ENCODE measurements around the gene TRIM8. TPM values are rescaled to one million over a fixed set of nuclear protein-coding genes. Genes with fewer than 3 reads are reported as not detected.

TRIM8 gene
- total RNA-seq, 2 experiments from 2014 or later: 80.9 to 81.6 TPM

DNA sequence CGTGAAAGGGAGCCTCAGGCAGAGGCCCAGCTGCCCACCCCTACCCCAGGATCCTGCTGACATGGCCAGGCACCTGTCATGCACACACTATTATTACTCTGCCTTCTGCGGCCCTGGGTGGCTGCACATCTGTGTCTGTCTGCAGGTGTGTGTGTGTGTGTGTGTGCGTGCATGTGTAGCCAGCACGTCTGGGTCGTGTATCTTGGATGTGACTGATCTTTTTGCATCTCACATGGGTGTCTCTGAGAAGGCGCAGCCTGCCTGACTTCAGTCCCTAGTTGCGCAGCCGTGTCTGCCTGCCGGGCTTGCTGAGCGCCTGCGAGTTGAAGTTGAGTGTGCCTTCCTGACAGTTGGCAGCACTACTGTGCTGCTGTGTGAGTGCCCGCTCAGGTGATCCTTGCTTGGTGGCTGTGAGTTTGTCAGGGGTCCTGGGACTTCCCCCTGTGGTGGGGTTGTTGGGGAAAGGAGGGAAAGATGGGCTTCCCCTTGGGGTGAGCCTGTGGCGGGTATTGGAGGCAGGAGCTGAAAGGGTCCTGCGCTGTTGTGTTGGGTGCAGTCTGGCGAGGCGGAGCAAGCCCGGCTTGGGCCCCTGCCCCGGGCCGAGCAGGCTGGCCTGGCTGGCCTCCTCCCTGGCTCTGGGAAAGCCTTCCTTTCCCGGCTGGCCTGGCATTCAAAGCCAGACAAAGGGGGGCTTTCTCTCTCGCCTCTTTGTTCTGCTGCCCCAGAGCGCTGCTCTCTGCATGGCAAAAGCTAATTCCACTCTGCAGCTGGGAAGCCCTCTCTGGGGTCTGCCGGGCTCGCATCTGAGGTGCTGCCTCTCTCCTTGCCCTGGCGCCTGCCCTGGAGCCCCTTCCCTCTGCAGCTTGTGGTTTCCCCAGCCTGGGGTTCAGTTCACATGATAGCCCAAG is 4.9 kb downstream of the TRIM8 start:
- Histone ChIP-seq H3K27me3 (ENCODE audit: control insufficient read depth in 1 of 2, insufficient read depth in 2 of 2, low read length in 2 of 2) (no peaks in the 10 kb centered on the region), H3K36me3 (ENCODE audit: insufficient read depth, low read length) (peaks cover 20% of the 10 kb centered on the region), H3K4me3 (ENCODE audit: low read length) (peak overlapping the region; percentile 34), H3K9me3 (ENCODE audit: control insufficient read depth in 1 of 2, insufficient read depth in 1 of 2, low read length in 2 of 2) (no peaks in the 10 kb centered on the region), H3K4me1 (ENCODE audit: insufficient read depth, low read length) (peaks cover 86% of the 10 kb centered on the region), H3K27ac (ENCODE audit: low read depth in 1 of 2, low read length in 2 of 2) (peak overlapping the region; percentile 54 to 93)
- Mint-ChIP-seq H3K27me3 (no peaks in the 10 kb centered on the region), H3K9me3 (no peaks in the 10 kb centered on the region), H3K36me3 (ENCODE audit: low read depth) (peaks cover 56% of the 10 kb centered on the region), H3K4me1 (ENCODE audit: low read depth) (peaks cover 87% of the 10 kb centered on the region), H3K27ac (peak overlapping the region; percentile 97), H3K4me3 (peak overlapping the region; percentile 97)
- ATAC-seq (ENCODE audit: poor library complexity) (peak; percentile 5), DNase-seq (peak in 10 of 14 experiments; percentile 27 to 69 (median 51))
- intact Hi-C loops (cut with DNase I, micrococcal nuclease): loop anchor here in 1 of 2 experiments (10.0 kb wide), 1 partner anchor 254 kb away; the partner anchor contains the start of gene NFKB2
- CTCF ChIA-PET: interaction anchor here (0.7 to 1.3 kb wide), 2 partner anchors 20 to 65 kb away, joined by 3 read pairs; partner anchors contain the start of gene SFXN2
- POLR2A ChIA-PET: interaction anchor here (0.9 to 7.0 kb wide), 5 partner anchors 11 to 95 kb away, joined by 3 to 121 read pairs (median 4); partner anchors contain the start of genes SFXN2 and WBP1L
- TF ChIP-seq, protein P1, sequence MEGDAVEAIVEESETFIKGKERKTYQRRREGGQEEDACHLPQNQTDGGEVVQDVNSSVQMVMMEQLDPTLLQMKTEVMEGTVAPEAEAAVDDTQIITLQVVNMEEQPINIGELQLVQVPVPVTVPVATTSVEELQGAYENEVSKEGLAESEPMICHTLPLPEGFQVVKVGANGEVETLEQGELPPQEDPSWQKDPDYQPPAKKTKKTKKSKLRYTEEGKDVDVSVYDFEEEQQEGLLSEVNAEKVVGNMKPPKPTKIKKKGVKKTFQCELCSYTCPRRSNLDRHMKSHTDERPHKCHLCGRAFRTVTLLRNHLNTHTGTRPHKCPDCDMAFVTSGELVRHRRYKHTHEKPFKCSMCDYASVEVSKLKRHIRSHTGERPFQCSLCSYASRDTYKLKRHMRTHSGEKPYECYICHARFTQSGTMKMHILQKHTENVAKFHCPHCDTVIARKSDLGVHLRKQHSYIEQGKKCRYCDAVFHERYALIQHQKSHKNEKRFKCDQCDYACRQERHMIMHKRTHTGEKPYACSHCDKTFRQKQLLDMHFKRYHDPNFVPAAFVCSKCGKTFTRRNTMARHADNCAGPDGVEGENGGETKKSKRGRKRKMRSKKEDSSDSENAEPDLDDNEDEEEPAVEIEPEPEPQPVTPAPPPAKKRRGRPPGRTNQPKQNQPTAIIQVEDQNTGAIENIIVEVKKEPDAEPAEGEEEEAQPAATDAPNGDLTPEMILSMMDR (IDR thresholded peaks at IDR 0.05): no peak

DNA sequence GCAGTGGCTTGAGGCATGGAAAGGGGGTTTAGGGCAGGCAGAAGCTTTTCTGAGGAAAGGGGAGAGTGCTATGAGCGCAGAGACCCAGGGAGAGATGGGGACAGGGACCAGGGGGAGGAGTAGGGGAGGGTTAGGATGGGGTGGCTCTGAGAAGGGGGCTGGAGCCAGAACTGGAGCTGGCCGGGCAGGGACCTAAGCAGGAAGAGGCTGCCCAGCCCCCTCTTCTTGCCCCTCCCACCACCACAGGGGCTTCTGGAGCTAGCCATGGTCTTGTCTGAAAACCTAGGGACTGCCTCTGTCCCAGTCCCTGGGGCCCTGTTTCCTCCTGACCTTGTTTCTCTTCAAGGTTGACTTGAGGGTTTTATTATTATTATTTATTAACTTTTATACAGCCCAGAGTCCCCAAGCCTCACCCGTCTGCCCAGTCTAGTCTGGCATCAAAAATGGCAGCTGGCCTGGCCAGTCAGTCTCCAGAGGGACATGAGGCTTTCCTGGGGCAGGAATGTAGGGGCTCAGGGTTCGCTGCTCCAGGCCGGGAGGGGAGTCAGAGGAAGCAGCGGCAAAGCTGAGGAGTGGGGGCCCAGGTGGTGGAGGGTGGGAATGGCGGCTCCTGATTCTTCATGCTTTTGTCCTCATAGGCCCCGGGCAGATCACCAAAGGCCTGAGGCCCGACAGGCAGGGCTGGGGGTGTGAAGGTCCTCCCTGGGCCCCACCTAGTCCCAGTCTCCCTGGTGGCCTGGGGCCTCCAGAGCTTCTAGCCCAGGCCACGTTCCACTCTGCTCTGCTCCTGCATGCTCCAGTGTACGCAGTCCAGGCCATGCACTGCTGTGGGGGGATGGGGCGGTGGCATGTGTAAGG is 5.7 kb downstream of the TRIM8 start:
- H3K36me3 ChIP-seq (ENCODE audit: insufficient read depth, low read length): peaks cover 27% of the 10 kb centered on the region
- peak overlapping the region in 1 of 2 donors; percentile 93 for H3K27ac ChIP-seq (ENCODE audit: low read depth in 1 of 2, low read length in 2 of 2)
- H3K4me1 ChIP-seq (ENCODE audit: insufficient read depth, low read length): peaks cover 80% of the 10 kb centered on the region
- no peaks in the 10 kb centered on the region for H3K27me3 Mint-ChIP-seq
- ChIA-PET POLR2A (interaction anchor here (0.9 to 7.0 kb wide), 4 partner anchors 10 to 94 kb away, joined by 4 to 121 read pairs (median 5); partner anchors contain the start of genes SFXN2 and WBP1L), CTCF (interaction anchor here (0.7 to 1.3 kb wide), 2 partner anchors 19 to 65 kb away, joined by 3 read pairs; partner anchors contain the start of gene SFXN2)
- no peaks in the 10 kb centered on the region for H3K27me3 ChIP-seq (ENCODE audit: control insufficient read depth in 1 of 2, insufficient read depth in 2 of 2, low read length in 2 of 2)
- H3K36me3 Mint-ChIP-seq (ENCODE audit: low read depth): peaks cover 59% of the 10 kb centered on the region
- TF ChIP-seq, protein P1 (IDR thresholded peaks at IDR 0.05): no peak
- H3K4me3 Mint-ChIP-seq: peak overlapping the region; percentile 52
- H3K9me3 ChIP-seq (ENCODE audit: control insufficient read depth in 1 of 2, insufficient read depth in 1 of 2, low read length in 2 of 2): no peaks in the 10 kb centered on the region
- no peak for ATAC-seq (ENCODE audit: poor library complexity)
- intact Hi-C loops (cut with DNase I, micrococcal nuclease): loop anchor here in 1 of 2 experiments (10.0 kb wide), 1 partner anchor 255 kb away; the partner anchor contains the start of gene NFKB2
- peak overlapping the region; percentile 97 for H3K27ac Mint-ChIP-seq
- H3K4me3 ChIP-seq (ENCODE audit: low read length): peak overlapping the region; percentile 34
- peaks cover 84% of the 10 kb centered on the region for H3K4me1 Mint-ChIP-seq (ENCODE audit: low read depth)
- DNase-seq: peak in 1 of 14 experiments; percentile 2
- no peaks in the 10 kb centered on the region for H3K9me3 Mint-ChIP-seq

Measured in CD4-positive, alpha-beta T cell (primary cell).